Measurements from ENCODE around the gene MIPOL1. TPM values are rescaled to one million over a fixed set of nuclear protein-coding genes. Genes with fewer than 3 reads are reported as not detected.

The MIPOL1 gene
- total and polyA plus RNA-seq, 2 of the 13 experiments (the other 11 are each of a cell fraction or from before 2014, with no cell fraction given), result 8.6 to 34.2 TPM

DNA sequence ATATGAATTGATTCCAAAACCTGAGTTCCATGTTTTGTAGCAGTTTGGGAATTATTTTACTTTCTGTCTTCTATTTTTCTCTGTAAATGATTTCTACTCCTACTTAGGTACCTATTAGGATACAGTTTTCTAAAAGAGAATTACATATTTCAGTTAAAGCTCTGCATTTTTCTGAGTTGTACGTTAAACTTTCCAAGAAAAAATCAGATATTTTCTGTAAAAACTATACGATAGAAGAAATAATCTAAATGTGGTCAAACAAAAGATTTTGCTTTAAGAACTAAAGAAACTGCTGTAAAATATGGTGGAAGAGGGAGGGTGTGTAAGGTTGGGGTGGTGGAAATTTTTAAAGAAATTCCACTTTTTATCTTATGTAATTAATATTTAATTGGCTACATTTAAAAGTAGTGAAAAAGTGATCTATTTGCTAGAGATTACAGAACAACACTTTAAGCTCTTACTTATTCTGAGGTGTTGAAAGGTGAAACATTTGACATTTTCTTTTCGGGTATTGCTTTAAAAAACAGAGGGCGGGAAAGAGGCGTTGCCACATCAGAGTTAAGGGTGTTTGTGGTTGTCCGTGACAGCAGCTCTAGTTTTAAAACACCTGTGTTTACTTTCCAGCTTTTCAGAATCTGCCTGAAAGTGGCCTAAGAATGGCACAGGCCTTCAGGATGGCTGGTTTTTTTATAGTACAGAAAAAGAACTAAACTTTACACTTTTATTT, 187.3 kb downstream of the MIPOL1 start:
- CTCF ChIA-PET (ENCODE audit: low intra/inter-chr PET ratio, low total read pairs), result no interaction called here
- no peaks in the 10 kb centered on the region for H3K9me3 ChIP-seq (ENCODE audit: low read length)
- peak; percentile 100 for ATAC-seq
- H3K79me2 ChIP-seq (ENCODE audit: insufficient read depth, low read length), result no peaks in the 10 kb centered on the region
- no TSS peak for BruUV-seq (replicated peaks)
- H3K27ac ChIP-seq (ENCODE audit: extremely low read length, insufficient read depth, low read length), result peak overlapping the region; percentile 17
- DNase-seq (ENCODE audit: low spot score), result peak; percentile 82
- in situ Hi-C loops (cut with HindIII; ENCODE audit: extremely low pct_ligation_motif_present, low pct_unique_long_range_greater_than_20kb) (no loop called here), intact Hi-C loops (cut with micrococcal nuclease; ENCODE audit: unreplicated experiment) (loop anchor here (5.0 kb wide), 1 partner anchor 207 kb away; no protein-coding TSS in a partner anchor)
- no peaks in the 10 kb centered on the region for H3K27me3 ChIP-seq (ENCODE audit: control insufficient read depth in 1 of 2, insufficient read depth in 2 of 2, low read length in 2 of 2)
- no peaks in the 10 kb centered on the region for H4K20me1 ChIP-seq (ENCODE audit: insufficient read depth, low read length)
- no peak overlapping the region for H3K9ac ChIP-seq (ENCODE audit: insufficient read depth, low read depth, low read length)
- peaks cover 12% of the 10 kb centered on the region for H3K4me1 ChIP-seq (ENCODE audit: insufficient read depth, low read length)
- POLR2A ChIA-PET, result interaction anchor here (1.3 kb wide), 1 partner anchor 13 kb away, joined by 3 read pairs; no protein-coding TSS in a partner anchor
- H3K36me3 ChIP-seq (replicated peaks in 1 of 2; ENCODE audit: control insufficient read depth in 1 of 2, insufficient read depth in 2 of 2, low read length in 2 of 2), result no peaks in the 10 kb centered on the region
- no peak overlapping the region for H2AFZ ChIP-seq (ENCODE audit: low read length)
- peak overlapping the region; percentile 53 for H3K4me2 ChIP-seq (ENCODE audit: low read depth, low read length)
- FAIRE-seq, result no peak
- 38% methylated on average over 6 of the region's 6 CpGs for WGBS (ENCODE audit: low lambda C conversion rate)
- H3K4me3 ChIP-seq (replicated peaks in 1 of 3; ENCODE audit: insufficient read depth in 1 of 3, low read depth in 2 of 3, low read length in 3 of 3), result 0 out of 6 replicates have a peak overlapping the region, but pooled peaks of 1 of the 3 experiments have one; percentile 0
- TF ChIP-seq, protein P1, sequence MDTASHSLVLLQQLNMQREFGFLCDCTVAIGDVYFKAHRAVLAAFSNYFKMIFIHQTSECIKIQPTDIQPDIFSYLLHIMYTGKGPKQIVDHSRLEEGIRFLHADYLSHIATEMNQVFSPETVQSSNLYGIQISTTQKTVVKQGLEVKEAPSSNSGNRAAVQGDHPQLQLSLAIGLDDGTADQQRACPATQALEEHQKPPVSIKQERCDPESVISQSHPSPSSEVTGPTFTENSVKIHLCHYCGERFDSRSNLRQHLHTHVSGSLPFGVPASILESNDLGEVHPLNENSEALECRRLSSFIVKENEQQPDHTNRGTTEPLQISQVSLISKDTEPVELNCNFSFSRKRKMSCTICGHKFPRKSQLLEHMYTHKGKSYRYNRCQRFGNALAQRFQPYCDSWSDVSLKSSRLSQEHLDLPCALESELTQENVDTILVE (CRISPR knock-in tag; IDR thresholded peaks at IDR 0.05), result peak; percentile 45
- TF ChIP-seq, protein P2, sequence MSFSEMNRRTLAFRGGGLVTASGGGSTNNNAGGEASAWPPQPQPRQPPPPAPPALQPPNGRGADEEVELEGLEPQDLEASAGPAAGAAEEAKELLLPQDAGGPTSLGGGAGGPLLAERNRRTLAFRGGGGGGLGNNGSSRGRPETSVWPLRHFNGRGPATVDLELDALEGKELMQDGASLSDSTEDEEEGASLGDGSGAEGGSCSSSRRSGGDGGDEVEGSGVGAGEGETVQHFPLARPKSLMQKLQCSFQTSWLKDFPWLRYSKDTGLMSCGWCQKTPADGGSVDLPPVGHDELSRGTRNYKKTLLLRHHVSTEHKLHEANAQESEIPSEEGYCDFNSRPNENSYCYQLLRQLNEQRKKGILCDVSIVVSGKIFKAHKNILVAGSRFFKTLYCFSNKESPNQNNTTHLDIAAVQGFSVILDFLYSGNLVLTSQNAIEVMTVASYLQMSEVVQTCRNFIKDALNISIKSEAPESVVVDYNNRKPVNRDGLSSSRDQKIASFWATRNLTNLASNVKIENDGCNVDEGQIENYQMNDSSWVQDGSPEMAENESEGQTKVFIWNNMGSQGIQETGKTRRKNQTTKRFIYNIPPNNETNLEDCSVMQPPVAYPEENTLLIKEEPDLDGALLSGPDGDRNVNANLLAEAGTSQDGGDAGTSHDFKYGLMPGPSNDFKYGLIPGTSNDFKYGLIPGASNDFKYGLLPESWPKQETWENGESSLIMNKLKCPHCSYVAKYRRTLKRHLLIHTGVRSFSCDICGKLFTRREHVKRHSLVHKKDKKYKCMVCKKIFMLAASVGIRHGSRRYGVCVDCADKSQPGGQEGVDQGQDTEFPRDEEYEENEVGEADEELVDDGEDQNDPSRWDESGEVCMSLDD (CRISPR knock-in tag; IDR thresholded peaks at IDR 0.05; ENCODE audit: borderline replicate concordance), result 0 out of 2 replicates have a peak, but pooled peaks have one; percentile 26
- TF ChIP-seq ZNF703 (CRISPR knock-in tag; IDR thresholded peaks at IDR 0.05; ENCODE audit: borderline replicate concordance), result no peak
- TF ChIP-seq BCL6 (CRISPR knock-in tag; IDR thresholded peaks at IDR 0.05), result peak; percentile 70
- TF ChIP-seq, protein P3, sequence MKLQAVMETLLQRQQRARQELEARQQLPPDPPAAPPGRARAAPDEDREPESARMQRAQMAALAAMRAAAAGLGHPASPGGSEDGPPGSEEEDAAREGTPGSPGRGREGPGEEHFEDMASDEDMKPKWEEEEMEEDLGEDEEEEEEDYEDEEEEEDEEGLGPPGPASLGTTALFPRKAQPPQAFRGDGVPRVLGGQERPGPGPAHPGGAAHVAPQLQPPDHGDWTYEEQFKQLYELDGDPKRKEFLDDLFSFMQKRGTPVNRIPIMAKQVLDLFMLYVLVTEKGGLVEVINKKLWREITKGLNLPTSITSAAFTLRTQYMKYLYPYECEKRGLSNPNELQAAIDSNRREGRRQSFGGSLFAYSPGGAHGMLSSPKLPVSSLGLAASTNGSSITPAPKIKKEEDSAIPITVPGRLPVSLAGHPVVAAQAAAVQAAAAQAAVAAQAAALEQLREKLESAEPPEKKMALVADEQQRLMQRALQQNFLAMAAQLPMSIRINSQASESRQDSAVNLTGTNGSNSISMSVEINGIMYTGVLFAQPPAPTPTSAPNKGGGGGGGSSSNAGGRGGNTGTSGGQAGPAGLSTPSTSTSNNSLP (IDR thresholded peaks at IDR 0.05; ENCODE audit: low read depth, low read length), result 0 out of 2 replicates have a peak, but pooled peaks have one; percentile 36
- TF ChIP-seq, protein P4, sequence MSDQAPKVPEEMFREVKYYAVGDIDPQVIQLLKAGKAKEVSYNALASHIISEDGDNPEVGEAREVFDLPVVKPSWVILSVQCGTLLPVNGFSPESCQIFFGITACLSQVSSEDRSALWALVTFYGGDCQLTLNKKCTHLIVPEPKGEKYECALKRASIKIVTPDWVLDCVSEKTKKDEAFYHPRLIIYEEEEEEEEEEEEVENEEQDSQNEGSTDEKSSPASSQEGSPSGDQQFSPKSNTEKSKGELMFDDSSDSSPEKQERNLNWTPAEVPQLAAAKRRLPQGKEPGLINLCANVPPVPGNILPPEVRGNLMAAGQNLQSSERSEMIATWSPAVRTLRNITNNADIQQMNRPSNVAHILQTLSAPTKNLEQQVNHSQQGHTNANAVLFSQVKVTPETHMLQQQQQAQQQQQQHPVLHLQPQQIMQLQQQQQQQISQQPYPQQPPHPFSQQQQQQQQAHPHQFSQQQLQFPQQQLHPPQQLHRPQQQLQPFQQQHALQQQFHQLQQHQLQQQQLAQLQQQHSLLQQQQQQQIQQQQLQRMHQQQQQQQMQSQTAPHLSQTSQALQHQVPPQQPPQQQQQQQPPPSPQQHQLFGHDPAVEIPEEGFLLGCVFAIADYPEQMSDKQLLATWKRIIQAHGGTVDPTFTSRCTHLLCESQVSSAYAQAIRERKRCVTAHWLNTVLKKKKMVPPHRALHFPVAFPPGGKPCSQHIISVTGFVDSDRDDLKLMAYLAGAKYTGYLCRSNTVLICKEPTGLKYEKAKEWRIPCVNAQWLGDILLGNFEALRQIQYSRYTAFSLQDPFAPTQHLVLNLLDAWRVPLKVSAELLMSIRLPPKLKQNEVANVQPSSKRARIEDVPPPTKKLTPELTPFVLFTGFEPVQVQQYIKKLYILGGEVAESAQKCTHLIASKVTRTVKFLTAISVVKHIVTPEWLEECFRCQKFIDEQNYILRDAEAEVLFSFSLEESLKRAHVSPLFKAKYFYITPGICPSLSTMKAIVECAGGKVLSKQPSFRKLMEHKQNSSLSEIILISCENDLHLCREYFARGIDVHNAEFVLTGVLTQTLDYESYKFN (CRISPR knock-in tag; conservative IDR thresholded peaks at IDR 0.05), result peak; percentile 68
- peak; percentile 72 for TF ChIP-seq HDAC2 (CRISPR knock-in tag; IDR thresholded peaks at IDR 0.05)
